ENCODE measurements around the gene CHCHD3. TPM values are rescaled to one million over a fixed set of nuclear protein-coding genes. Genes with fewer than 3 reads are reported as not detected.

CHCHD3 gene
- total RNA-seq, 4 donors from 2014 or later, result 33.9 to 37.2 (median 35.8) TPM

- H3K36me3 ChIP-seq, result peaks cover 5% of the 10 kb centered on the region
- no peaks in the 10 kb centered on the region for H3K9me3 ChIP-seq
- 71% methylated on average over 1 of the region's 1 CpG for WGBS
- DNase-seq (ENCODE audit: low spot score in 2 of 2), result no peak
- no peaks in the 10 kb centered on the region for H3K27me3 ChIP-seq
- no peak overlapping the region for H3K4me3 ChIP-seq
- H3K27ac ChIP-seq, result no peak overlapping the region
- H3K4me1 ChIP-seq, result no peaks in the 10 kb centered on the region
- TF ChIP-seq CTCF (IDR thresholded peaks at IDR 0.05) (no peak), POLR2A (IDR thresholded peaks at IDR 0.05) (no peak), EP300 (IDR thresholded peaks at IDR 0.05) (no peak), POLR2AphosphoS5 (IDR thresholded peaks at IDR 0.05) (no peak)
Observed at GRCh38 chr7:132791036-132791435, 290.9 kb downstream of the CHCHD3 start.

- TF ChIP-seq EP300 (IDR thresholded peaks at IDR 0.05) (no peak), CTCF (IDR thresholded peaks at IDR 0.05) (no peak), POLR2AphosphoS5 (IDR thresholded peaks at IDR 0.05) (no peak), POLR2A (IDR thresholded peaks at IDR 0.05) (no peak)
- no peak overlapping the region for H3K27ac ChIP-seq
- no peak for DNase-seq (ENCODE audit: low spot score in 2 of 2)
- WGBS, result 93% methylated on average over 2 of the region's 2 CpGs
- no peaks in the 10 kb centered on the region for H3K27me3 ChIP-seq
- peaks cover 7% of the 10 kb centered on the region for H3K36me3 ChIP-seq
- H3K9me3 ChIP-seq, result no peaks in the 10 kb centered on the region
- no peaks in the 10 kb centered on the region for H3K4me1 ChIP-seq
- H3K4me3 ChIP-seq, result no peak overlapping the region
Observed at GRCh38 chr7:132790104-132790503, 291.8 kb downstream of the CHCHD3 start.

- no peaks in the 10 kb centered on the region for H3K9me3 ChIP-seq
- 93% methylated on average over 6 of the region's 6 CpGs for WGBS
- peaks cover 8% of the 10 kb centered on the region for H3K36me3 ChIP-seq
- no peak for DNase-seq (ENCODE audit: low spot score in 2 of 2)
- TF ChIP-seq POLR2A (IDR thresholded peaks at IDR 0.05), result no peak
- TF ChIP-seq CTCF (IDR thresholded peaks at IDR 0.05), result no peak
- TF ChIP-seq EP300 (IDR thresholded peaks at IDR 0.05), result no peak
- TF ChIP-seq POLR2AphosphoS5 (IDR thresholded peaks at IDR 0.05), result no peak
- no peaks in the 10 kb centered on the region for H3K4me1 ChIP-seq
- no peak overlapping the region for H3K27ac ChIP-seq
- H3K4me3 ChIP-seq, result no peak overlapping the region
- no peaks in the 10 kb centered on the region for H3K27me3 ChIP-seq
Observed at GRCh38 chr7:132789281-132789680, 292.6 kb downstream of the CHCHD3 start.

GRCh38 chr7:132785870-132786269, 296.0 kb downstream of the CHCHD3 start:
- Histone ChIP-seq H3K27ac (no peak overlapping the region), H3K4me3 (no peak overlapping the region), H3K9me3 (no peaks in the 10 kb centered on the region), H3K4me1 (no peaks in the 10 kb centered on the region), H3K36me3 (peaks cover 6% of the 10 kb centered on the region), H3K27me3 (no peaks in the 10 kb centered on the region)
- no peak for TF ChIP-seq CTCF (IDR thresholded peaks at IDR 0.05)
- no peak for TF ChIP-seq EP300 (IDR thresholded peaks at IDR 0.05)
- TF ChIP-seq POLR2AphosphoS5 (IDR thresholded peaks at IDR 0.05), result no peak
- no peak for TF ChIP-seq POLR2A (IDR thresholded peaks at IDR 0.05)
- no peak for DNase-seq (ENCODE audit: low spot score in 2 of 2)
- WGBS, result 100% methylated on average over 6 of the region's 6 CpGs

- Histone ChIP-seq H3K9me3 (no peaks in the 10 kb centered on the region), H3K27ac (no peak overlapping the region), H3K27me3 (no peaks in the 10 kb centered on the region), H3K4me1 (no peaks in the 10 kb centered on the region), H3K4me3 (no peak overlapping the region), H3K36me3 (peaks cover 6% of the 10 kb centered on the region)
- no peak for TF ChIP-seq POLR2A (IDR thresholded peaks at IDR 0.05)
- TF ChIP-seq POLR2AphosphoS5 (IDR thresholded peaks at IDR 0.05), result no peak
- no peak for TF ChIP-seq CTCF (IDR thresholded peaks at IDR 0.05)
- TF ChIP-seq EP300 (IDR thresholded peaks at IDR 0.05), result no peak
- 81% methylated on average over 4 of the region's 4 CpGs for WGBS
- no peak for DNase-seq (ENCODE audit: low spot score in 2 of 2)
Observed at GRCh38 chr7:132784406-132784805, 297.5 kb downstream of the CHCHD3 start.
